NCI-H2107 treated with DMSO at 0.1 percent for 48 hours (cell line): ENCODE measurements around the gene C2orf81.
"Not testable (repeated sequence)": the region's sequence is repeated elsewhere in the genome, so short reads cannot be mapped to it uniquely, and the experiment has no call there.

Experiments
- DNase-seq: peaks from one replicate; lab custom pipeline; 2025; ENCODE audit not compliant: unreplicated experiment; lab: John Stamatoyannopoulos, UW

Gene C2orf81

DNA sequence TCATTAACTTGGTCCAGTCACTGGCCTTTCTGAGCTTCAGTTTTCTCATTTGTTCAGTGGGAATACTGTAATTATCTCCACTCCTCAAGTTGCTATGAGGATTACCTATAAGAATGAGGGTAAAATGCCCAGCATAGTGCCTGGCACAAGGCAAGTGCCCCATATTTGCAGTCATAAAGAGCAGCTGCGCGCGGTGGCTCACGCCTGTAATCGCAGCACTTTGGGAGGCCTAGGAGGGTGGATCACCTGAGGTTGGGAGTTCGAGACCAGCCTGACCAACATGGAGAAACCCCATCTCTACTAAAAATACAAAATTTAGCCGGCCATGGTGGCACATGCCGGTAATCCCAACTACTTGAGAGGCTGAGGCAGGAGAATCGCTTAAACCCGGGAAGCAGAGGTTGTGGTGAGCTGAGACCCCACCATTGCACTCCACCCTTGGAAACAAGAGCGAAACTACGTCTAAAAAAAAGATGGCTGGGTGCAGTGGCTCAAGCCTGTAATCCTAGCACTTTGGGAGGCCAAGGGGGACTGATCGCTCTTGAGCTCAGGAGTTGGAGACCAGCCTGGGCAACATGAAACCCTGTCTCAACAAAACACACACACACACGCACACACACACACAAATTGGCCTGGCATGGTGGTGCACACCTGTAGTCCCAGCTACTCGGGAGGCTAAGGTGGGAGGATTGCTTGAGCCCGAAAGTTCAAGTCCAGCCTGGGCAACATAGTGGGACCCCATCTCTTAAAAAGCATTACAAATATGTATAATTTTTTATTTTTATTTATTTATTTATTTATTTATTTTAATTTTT, 21.3 kb upstream of the C2orf81 start:
- DNase-seq = not testable (repeated sequence)

DNA sequence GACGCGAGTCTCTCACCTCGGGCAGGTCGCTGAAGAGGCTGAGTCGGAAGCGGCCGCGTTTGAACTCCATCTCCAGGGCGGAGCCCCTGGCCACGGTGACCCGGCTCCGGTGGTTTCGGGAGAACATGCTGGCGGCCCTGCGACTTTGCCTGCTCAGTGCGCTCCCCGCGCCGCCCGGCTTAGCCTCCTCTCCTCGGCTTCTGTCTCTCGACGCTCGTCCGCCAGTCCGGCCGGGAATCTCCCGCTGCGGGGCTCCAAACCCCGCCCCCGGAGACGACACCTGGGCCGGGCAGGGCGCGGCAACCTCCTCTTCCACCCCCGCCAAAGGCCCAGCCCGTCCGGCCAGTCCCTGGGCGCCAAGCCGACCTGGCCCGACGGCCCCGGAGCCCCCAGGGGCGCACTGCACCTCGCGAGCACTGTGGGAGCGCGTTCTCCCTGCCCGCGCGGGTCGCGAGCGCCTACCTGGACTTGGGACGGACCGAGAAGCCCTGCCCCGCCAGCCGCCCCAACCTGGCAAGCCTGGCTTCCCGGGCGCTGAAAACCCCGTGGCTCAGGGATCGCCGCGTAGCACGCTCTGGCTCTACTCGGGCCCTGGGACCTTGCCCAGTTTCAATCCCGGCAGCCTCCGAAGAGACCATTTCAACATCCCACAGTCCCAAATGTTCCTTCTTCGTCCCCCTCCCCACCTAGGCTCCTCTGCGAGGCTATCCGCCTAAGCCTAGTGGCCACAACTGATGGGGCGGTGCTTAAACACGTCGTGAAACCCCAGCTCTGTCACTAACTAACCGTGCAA, 20.5 kb upstream of the C2orf81 start, which contains the start of gene RTKN:
RTKN (minus strand) TSS at position 248 of the 793 bp plus-strand sequence; CDS start at position 127, 121 bp downstream.
- DNase-seq = no peak

DNA sequence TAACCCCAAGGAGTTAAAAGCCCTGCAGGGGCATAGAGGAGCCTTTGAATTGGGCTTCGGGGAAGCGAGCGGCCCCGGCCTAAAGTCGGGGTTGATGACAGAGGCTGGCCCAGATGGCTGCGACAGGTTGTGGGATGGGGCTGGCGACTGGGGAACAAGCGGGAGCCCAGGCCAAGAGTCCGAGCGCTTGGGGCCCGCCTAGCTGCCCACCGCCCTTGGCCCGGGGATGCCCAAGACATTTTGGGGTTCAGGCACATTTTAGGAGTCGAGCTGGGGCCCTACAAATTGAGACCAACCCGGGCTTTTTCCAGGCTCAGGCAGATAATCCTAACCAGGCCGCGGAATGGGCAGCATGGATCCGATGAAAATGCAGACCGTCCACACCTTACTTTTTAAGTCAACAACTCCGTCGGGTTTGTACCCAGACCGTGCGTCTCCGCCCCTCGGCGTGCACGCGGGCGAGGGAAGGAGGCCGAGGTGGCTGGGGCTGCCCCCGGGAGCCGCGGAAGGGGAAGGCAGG, 19.8 kb upstream of the C2orf81 start:
- no peak for DNase-seq

DNA sequence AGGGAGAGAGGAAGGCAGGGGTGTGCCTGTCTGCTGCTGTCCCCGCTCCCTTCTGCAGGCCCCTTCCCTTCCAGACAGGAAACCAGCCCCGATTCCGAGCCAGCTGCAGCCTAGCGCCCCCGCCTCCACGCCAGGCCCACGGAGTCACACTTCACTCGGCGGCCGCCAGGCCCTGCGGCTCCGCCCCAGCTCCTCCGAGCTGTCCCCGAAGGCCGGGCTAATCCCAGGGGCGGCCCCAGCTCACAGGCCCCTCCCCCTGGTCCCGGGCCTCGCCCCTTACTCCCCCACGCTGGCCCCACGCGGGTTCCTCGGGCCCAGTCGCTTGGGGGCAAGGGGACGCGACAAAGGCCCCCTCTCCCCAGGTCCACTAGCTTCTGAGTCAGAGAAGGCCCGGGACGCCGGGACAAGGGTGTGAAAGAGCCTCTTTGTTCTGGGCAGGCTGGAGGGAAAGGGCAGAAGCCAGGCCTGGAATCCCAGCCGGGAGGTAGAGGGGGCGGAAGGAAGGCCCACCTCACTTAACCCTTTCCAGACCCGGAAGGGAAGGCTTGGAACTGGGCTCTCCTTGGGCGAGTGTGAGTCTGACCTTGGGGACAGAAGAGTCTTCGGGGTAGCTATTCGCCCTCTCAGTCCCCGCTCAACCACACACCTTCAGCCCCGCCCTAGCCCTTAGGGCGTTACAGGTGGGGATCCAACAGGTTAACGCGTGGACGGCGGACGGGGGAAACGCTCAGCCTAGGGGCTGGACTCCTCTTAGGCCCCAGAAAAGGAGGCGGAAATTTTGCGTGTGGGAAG, 19.2 kb upstream of the C2orf81 start:
- DNase-seq = no peak

DNA sequence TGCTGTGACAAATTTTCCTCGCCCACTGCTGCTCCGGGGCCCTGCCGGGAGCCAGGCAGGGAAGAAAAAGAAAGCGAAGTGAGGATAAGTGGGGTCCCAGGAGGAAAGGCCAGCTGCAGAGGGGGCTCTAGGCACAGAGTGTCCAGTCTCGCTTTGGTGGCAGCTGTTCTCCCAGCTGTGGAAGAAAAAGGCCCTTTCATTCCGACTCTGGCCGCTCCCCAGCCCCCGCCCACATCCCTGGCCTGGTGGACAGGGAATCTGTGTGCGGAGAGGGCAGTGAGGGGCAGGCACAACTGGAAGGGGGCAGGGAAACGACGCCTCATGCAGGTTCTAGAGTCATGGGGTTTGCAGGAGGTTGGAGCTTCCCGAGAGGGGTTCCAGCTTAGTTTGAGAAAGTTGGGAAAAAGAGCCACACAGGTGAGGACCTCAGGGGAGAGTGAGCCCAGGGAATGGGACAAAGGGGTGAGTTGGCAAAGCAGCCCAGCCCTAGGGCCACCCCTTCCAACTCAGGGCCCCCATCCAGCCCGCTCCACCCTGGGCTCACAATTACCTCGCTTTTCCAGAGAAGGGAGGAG, 18.5 kb upstream of the C2orf81 start:
- DNase-seq = no peak

DNA sequence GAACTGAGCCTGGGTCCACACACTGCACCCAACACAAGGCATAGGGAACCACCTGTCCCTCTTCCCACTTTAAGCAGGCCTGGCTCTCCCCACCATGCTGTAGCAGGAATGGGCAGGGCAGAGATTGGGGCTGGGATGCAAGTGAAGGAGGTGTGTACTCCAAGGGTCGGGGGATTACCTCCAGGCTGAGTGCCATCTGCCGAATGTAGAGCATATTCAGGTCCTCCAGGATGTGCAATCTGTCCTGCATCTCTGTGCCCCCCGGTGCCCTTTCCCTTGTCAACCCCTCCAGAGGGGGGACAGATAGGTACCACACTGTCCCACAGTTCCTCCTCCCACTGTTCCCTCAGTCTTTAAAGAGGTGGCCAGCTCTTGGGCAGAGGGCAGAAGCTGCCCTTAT, 18.0 kb upstream of the C2orf81 start:
- DNase-seq = no peak

DNA sequence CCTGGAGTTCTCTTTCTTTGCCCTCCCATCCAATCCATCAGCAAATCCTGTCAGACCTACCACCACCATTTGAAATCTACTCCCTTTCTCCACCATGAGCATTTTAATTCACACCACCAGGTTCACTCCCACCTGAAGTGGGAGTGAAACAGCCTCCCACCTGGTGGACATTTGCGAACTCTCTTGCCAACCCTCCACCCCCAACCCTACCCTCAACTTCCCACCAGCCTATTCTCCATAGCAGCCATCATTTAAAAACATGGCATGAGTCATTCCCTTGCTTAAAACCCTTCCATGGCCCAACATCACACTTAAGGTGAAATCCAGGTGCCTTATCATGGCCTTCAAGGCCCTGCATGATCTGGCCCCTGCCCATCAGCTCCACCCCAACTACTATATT, 16.8 kb upstream of the C2orf81 start:
- DNase-seq = no peak

DNA sequence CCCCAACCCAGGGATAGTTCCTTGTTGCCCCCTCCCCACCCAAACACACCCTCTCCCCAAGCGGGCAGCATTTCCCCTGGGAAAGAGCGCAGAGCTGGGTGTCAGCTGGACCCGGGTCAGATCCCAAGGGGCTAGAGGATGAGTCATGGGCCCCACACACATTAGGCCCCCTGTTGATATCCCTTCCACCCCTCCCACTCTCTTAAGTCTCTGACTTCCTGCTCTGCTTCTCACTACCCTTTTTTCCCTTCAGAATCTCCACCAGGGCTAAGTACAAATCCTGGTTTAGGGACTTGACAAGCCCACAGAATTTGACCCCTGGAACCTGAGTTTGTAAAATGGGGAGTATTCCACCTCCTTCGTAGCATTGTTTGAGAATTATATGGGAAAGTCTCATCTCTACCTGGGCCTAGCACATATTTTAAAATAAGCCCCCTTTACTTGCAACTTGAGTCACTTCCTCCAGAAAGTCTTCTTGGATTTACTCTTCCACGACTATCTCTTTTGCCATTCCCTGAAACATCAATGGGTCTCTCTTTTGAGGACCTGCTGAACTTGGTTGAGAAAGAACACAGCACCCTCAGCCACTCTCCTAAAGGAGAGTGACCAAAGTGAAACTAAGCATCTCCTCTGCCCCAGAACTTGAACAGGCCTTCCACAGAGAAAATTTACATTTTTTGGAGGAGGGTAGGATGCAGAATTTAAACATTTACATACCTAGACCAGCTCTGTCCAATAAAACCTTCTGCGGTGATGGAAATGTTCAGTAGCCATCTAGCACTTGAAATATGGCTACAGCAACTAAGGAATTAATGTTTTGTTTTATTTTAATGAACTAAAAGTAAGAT, 15.7 kb upstream of the C2orf81 start:
- no peak for DNase-seq

DNA sequence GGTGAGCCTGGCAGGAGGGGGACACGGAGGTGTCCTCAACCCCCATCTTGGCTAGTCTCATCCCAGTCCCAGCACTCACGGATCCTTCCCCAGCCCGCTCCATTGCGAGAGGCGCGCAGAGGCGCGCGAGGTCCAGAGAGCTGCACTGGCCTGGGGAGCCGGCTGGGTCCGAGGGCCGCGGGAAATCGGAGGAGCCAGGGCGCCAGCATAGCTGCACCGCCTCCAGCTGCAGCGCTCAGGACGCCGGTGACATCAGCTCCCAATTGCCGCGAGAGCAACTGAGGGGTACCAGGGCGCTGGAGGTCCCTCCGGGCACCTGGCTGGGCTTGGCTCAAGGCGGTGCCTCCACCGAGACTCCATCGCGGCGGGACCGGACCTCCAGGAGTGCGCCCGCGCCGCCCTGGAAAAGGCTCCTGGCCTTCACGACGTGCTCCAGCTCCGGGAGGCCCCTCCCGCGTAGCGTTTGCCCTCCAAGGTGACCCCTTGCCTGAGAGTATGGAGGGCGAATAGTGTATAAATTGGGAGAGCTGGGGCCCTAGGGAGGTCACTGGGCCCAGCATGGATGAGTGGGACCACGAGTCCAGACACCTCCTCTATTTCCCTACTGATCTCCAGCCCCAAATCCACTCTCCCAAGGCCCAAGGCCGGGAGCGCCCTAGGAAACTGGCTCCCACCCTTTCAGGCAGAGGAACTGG, 14.8 kb upstream of the C2orf81 start:
- no peak for DNase-seq

DNA sequence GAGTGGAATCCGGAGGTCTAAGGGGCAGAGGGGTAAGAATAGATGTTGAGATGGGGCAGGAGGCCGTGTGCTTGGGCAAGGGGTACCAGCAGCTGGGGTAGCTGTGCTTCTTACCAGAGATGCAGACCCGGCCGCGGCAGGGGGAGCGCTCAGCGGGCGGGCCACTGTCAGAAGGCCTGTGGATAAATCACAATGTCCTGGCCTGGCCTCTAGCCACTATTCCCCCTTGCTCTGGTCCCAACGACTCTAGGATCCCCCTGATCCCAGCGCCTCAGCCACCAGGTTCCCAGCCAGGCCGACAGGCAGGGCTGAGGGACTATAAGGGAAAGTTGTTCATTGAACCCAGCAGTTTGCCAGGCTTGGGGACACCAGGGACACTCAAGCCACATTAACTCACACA, 9.1 kb upstream of the C2orf81 start:
- DNase-seq = no peak

DNA sequence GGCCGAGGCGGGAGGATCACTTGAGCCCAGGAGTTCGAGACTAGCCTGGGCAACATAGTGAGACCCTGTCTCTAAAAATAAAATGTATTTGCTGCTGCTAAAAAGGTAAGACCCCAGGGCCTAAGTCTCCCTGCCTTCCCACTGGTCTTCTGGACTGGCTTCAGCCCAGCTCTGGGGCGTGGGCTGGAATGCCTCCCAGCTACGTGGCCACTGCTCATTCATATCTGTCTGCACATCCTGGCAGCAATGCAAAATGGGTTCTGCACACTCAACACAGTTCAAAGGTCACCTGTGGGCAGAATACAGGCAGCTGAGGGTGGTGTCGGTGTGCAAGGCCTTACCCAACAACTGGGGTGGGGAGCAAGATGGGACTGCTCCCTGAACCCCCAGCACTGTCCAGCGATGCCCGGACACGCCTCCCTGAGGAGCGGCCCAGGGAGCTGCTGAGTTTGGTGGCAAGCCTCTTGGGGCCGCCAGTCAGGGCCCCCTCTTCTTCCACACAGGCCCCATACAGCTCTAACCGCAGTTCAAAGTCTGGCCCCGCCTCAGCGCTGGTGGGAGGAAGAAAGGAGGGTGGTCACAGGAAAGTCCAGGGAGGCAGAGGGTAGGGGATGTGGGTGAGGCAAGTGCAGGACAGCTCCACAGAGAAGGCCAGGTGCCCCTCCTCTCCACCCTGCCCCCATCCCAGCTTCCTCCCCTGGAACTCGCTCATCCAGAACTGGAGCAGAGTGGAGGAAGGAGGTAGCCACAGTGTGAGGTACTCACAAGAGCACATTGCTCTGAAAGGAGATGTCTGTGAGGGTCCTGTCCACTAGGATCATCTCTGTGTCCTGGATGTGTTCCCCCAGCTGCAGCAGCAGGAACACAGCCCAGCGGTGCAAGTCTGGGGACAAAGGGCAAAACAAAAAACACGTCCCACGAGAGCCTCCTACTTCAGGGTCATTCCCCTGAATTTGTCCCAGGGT, 8.3 kb upstream of the C2orf81 start:
- DNase-seq = no peak

DNA sequence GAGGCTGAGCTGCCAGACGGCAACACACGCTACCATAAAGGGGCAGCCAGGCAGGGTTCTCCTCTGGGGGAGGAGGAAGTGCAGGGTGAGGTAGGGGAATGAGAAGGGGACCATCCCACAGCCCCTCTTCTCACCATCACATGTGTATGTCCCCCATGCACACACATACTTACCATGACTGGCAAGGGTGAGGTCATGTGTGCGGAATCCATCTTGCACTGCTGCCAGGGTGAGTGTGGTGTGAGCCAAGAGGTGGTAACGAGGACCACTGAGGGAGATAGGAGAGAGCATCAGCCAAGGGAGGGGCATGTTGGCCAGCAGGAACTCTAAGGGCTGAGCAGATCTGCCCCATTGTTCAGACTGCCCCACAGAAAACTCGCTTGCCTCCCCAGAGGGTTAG, 7.3 kb upstream of the C2orf81 start:
- no peak for DNase-seq

DNA sequence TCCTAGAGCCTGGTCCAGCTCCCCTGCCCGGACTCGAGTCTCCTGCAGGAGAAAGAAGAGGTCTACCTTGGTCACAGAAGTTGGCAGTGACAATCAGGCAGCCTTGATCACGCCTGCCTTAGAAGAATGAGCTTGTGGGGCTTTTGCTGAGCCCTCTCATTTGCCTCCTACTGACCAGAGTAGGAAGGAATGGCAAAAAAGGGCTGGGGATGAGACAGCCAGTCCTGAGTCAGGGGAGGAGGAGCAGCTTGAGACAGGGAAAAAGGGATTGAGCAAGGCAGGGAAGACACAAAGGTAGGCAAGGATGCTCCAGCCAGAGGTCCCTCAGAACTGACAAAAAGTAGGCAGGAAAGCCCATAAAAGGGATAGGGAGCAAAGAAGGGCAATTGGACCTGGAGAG, 6.1 kb upstream of the C2orf81 start:
- no peak for DNase-seq

DNA sequence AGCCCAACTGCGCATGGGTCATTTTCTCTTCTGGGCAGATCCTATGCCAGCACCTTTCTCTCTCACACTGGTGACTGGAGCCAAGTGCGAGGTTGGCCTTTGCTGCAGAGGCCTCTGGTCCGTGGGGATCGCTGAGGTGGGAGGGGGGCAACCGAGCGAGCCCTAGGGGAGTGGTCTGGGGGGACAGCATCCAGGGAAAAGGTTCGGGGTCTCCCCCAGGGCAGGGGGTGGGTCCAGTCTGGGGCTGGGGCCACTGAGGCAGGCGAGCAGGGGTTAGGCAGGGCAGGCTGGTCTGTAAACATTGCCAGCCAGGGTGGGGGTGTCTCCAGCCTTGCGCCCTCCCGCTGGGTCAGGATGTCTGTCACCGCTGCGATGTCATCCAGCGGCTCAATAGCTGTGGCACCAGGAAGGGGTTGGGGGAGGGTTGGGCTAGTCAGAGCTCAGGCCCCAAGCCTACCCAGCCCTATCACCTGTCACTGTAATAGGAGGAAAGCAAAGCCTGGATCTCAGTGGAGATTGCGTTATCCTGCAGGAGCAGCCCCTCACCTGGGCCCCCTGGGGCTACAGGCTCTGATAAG, 4.9 kb upstream of the C2orf81 start:
- DNase-seq = no peak

DNA sequence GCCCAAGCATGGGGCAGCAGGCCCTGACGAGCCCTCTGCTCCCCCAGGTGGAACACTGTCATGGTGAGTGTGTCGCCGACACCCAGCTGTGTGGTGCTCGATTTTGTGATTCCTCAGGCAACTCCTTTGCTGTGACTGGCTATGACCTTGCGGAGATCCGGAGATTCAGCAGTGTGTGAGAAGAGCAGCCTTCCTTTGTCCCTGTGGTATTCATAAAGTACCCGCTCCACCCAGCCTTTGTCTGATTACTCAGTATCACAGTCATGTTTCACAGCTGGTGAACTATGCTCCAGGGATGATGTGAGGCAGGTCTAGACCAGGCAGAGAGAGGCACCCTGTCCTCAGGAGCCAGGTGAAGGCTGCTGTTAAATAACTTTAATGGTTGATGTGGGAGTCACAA, 4.1 kb upstream of the C2orf81 start:
- no peak for DNase-seq

DNA sequence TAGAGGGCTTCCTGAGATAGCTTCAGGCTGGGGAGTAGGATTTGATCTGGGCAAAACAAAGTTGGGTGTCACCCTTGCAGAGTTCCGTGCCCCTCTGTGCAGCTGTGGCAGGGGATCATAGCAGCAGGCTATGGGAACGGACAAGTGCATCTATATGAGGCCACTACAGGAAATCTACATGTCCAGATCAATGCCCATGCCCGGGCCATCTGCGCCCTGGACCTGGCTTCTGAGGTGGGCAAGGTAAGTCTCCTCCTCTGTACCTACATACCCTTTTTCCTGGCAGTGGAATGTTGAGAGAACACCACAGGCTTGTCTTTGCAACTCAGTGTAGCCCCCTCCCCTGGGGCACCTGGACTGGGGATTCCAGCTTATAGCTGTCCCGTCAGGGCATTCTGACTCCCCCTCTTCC, 3.6 kb upstream of the C2orf81 start:
- DNase-seq = no peak

DNA sequence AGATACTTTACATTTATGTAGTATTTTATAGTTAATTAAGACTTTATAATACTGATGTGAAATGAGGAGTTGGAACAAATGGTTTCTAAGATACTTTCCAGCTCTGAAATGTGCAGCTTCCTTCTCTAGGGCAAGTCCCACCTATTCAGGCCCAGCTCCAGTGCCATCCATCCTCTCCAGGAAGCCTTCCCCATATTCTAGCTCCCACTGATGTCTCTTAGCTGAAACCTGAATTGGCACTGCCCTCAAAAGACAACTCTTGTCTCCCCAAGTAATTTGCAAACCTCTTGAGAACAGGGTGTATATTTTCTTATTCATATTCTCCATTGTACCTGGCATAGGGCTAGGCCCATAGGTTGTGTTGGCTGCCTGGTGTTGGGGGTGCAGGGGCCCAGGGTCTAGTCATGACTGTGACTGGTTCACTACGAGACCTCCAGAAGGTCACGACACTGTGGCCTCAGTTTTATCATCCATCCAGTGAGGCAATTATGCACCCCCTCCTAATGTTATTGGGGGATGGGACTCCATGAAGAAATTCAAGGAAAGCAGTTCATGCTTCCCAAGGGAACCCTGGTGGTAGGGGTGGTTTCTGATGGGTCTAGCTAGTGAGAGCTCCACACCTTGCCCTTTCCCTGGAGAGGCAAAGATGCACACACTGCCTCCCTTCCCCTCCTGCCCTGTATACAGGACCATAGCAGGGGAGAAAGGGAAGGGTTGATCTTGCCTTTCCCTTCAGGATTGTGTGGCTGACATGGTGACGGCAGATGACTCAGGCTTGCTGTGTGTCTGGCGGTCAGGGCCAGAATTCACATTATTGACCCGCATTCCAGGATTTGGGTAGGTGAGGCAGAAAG, 2.9 kb upstream of the C2orf81 start:
- no peak for DNase-seq
